Measurements from ENCODE around the gene SAA2. TPM values are rescaled to one million over a fixed set of nuclear protein-coding genes. Genes with fewer than 3 reads are reported as not detected.
"Not testable (repeated sequence)": the region's sequence is repeated elsewhere in the genome, so short reads cannot be mapped to it uniquely, and the experiment has no call there.

Gene SAA2
- total RNA-seq, 1 donor from 2014 or later = 24.7 TPM

DNA sequence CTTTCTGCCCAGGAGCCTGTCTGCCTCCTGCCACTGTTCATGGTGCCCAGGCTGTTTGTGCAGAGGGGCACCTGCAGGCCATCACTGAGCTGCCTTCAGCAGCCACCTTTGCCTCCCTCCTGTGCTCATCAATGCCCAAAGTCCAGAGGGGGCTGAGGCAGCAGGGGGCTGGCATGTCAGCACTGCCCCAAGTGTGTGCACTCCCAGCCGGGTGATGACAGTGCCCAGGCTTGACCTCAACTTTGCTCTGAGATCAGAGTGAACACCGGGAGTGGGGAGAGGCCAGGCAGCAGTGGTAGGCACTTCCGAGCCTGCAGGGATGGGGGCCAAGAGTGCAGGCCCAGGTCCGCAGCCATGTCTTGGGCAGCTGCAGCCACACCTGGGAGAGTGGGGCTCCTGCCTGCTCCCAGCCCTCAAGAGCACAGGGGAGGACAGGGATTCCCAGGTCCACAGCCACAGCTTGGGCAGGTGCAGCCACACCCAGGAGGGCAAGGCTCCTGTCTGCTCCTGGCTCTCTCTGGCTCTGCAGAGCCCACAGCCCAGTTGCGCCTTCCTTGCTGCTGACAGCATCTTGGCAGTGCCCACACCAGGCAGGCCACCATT lies 27.1 kb downstream of the SAA2 start:
- H3K9me3 ChIP-seq = no peaks in the 10 kb centered on the region
- H3K36me3 ChIP-seq = no peaks in the 10 kb centered on the region
- no peaks in the 10 kb centered on the region for H3K4me1 ChIP-seq
- DNase-seq = no peak
- H3K27ac ChIP-seq = no peak overlapping the region
- H3K27me3 ChIP-seq (ENCODE audit: low read depth) = no peaks in the 10 kb centered on the region
- TF ChIP-seq, protein P1, sequence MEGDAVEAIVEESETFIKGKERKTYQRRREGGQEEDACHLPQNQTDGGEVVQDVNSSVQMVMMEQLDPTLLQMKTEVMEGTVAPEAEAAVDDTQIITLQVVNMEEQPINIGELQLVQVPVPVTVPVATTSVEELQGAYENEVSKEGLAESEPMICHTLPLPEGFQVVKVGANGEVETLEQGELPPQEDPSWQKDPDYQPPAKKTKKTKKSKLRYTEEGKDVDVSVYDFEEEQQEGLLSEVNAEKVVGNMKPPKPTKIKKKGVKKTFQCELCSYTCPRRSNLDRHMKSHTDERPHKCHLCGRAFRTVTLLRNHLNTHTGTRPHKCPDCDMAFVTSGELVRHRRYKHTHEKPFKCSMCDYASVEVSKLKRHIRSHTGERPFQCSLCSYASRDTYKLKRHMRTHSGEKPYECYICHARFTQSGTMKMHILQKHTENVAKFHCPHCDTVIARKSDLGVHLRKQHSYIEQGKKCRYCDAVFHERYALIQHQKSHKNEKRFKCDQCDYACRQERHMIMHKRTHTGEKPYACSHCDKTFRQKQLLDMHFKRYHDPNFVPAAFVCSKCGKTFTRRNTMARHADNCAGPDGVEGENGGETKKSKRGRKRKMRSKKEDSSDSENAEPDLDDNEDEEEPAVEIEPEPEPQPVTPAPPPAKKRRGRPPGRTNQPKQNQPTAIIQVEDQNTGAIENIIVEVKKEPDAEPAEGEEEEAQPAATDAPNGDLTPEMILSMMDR (IDR thresholded peaks at IDR 0.05) = no peak
- peak in 1 of 2 donors; percentile 17 for ATAC-seq
- intact Hi-C loops (cut with DNase I) = no loop called here
- H3K4me3 ChIP-seq = no peak overlapping the region

DNA sequence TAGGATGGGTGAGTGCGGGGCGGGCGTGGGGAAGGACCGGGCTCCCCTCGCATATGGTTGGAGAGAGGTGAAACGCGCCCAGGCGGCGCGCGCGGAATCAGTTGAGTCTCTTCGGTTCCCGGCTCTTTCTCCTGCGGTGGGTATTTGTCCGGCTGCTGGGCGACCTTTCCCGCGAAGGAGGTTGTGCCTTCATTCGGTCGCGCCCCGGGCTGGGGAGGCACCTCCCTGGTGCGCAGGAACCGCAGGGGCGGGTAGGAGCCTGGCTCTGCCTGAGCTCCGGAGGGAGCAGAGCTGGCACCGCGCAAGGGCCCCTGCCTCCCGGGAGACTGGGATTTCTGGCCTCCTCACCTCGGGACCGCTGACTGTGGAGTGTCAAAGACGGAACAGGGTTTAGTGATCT lies 39.4 kb downstream of the SAA2 start:
- no peak overlapping the region for H3K4me3 ChIP-seq
- H3K27ac ChIP-seq = no peak overlapping the region
- H3K36me3 ChIP-seq = no peaks in the 10 kb centered on the region
- H3K27me3 ChIP-seq (ENCODE audit: low read depth) = peaks cover 26% of the 10 kb centered on the region
- ATAC-seq (no peak), DNase-seq (no peak)
- intact Hi-C loops (cut with DNase I) = no loop called here
- no peaks in the 10 kb centered on the region for H3K4me1 ChIP-seq
- H3K9me3 ChIP-seq = no peaks in the 10 kb centered on the region
- TF ChIP-seq, protein P1 (IDR thresholded peaks at IDR 0.05) = no peak

DNA sequence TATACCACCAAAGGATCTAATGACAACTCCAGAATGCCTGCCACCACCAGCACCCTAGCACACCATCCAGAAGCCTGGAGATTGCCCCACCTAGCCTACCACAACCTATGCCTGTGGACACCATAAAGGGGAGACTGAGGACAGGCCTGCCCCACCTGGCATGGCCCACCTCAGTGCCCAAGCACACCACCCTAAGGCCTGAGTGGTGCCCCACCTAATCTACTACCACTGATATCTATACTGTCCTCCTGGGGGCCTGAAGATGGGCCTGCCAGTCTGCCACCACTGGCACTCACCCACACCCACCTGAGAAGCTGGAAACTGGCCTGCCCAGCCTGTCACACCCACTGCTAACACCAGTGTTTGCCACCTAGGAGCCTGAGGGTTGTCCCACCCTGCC lies 43.7 kb downstream of the SAA2 start:
- H3K36me3 ChIP-seq = no peaks in the 10 kb centered on the region
- DNase-seq = no peak
- intact Hi-C loops (cut with DNase I) = no loop called here
- peak in 1 of 2 donors; percentile 51 for ATAC-seq
- H3K27me3 ChIP-seq (ENCODE audit: low read depth) = peaks cover 28% of the 10 kb centered on the region
- H3K4me3 ChIP-seq = no peak overlapping the region
- TF ChIP-seq, protein P1 (IDR thresholded peaks at IDR 0.05) = no peak
- no peaks in the 10 kb centered on the region for H3K9me3 ChIP-seq
- H3K27ac ChIP-seq = no peak overlapping the region
- H3K4me1 ChIP-seq = no peaks in the 10 kb centered on the region

DNA sequence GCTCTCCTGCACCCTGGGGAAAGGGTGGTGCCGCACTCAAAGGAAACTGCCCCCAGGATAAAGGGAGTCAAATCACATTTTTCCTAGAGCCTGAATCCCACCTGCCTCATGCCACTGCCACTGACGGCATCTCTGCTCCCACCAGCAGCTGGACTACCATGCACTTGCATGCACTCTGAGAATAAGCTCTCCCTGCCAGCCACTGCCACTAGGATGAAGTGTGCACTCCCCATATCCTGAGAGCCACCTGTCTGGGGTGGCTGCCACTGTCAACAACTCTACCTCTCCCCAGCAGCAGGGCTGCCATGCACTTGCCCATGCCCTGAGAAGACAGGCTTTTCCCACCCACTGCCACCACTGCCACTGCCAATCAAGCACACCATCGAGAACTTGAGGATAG lies 44.2 kb downstream of the SAA2 start:
- H3K36me3 ChIP-seq = no peaks in the 10 kb centered on the region
- ATAC-seq = peak; percentile 16 to 21
- DNase-seq = no peak
- no peaks in the 10 kb centered on the region for H3K4me1 ChIP-seq
- H3K27ac ChIP-seq = no peak overlapping the region
- no peaks in the 10 kb centered on the region for H3K9me3 ChIP-seq
- TF ChIP-seq, protein P1 (IDR thresholded peaks at IDR 0.05) = no peak
- H3K27me3 ChIP-seq (ENCODE audit: low read depth) = peaks cover 24% of the 10 kb centered on the region
- intact Hi-C loops (cut with DNase I) = no loop called here
- no peak overlapping the region for H3K4me3 ChIP-seq

DNA sequence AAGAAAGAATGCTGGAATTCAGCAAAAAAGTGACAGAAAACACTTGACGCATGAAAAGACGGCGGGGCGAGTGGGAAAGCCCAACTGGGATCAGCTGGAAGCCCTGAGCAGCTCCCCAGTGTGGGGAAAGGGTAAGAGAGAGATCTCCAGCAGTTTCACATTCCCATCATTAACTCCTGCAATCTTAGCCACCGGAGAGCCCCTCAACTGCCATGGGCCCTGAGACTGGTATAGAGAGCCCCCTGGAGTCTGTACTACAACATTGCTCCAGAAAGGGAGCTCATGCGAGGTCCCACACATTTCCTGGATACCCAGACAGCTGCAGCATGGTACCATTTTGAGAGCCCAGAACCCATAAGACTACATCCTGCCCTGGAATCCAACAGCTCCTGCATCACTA lies 44.7 kb downstream of the SAA2 start:
- Histone ChIP-seq H3K9me3 (no peaks in the 10 kb centered on the region), H3K4me3 (no peak overlapping the region), H3K36me3 (no peaks in the 10 kb centered on the region), H3K27me3 (ENCODE audit: low read depth) (peaks cover 19% of the 10 kb centered on the region), H3K4me1 (no peaks in the 10 kb centered on the region), H3K27ac (no peak overlapping the region)
- no peak for DNase-seq
- peak; percentile 64 to 76 for ATAC-seq
- TF ChIP-seq, protein P1 (IDR thresholded peaks at IDR 0.05) = peak; percentile 36
- intact Hi-C loops (cut with DNase I) = no loop called here

DNA sequence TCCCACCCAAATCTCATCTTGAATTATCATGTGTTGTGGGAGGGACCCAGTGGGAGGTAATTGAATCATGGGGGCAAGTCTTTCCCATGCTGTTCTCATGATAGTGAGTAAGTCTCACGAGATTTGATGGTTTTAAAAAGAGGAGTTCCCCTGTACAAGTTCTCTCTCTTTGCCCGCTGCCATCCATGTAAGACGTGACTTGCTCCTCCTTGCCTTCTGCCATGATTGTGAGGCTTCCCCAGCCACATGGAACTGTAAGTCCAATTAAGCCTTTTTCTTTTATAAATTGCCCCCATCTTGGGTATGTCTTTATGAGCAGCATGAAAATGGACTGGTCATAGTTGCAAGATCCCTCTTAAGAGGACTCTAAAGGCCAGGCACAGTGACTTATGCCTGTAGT lies 50.7 kb downstream of the SAA2 start:
- H3K4me1 ChIP-seq; DNase-seq; H3K27me3 ChIP-seq (ENCODE audit: low read depth); intact Hi-C loops (cut with DNase I); H3K36me3 ChIP-seq; H3K4me3 ChIP-seq; H3K27ac ChIP-seq; ATAC-seq; H3K9me3 ChIP-seq: not testable (repeated sequence)

All from lower lobe of right lung (tissue), 2 donors.